Astrocyte (in vitro differentiated cells and primary cell): ENCODE data around the gene TRAF3IP3. TPM values are rescaled to one million over a fixed set of nuclear protein-coding genes. Genes with fewer than 3 reads are reported as not detected.

Source experiments
- DNase-seq: peaks from one replicate; pipeline ENCODE4 v3.0.0-alpha.2; 2010; ENCODE audit warnings: low read depth
- FAIRE-seq: peaks from 2 replicates; lab custom pipeline; 2011; peaks lifted over from hg19 to GRCh38; lab: Jason Lieb, UNC
- H2AFZ ChIP-seq: 2 replicates; pipeline ENCODE4 v1.6.0; 2012; ENCODE audit warnings: low read depth, low read length, inconsistent platforms
- H3K27ac ChIP-seq: 2 replicates; pipeline ENCODE4 v1.5.1; 2011; ENCODE audit warnings: low read depth, low read length, inconsistent platforms
- H3K27me3 ChIP-seq: 2 replicates; pipeline ENCODE4 v1.6.0; 2011; ENCODE audit warnings: low read length, inconsistent platforms; ENCODE audit not compliant: insufficient read depth
- H3K36me3 ChIP-seq: 2 replicates; pipeline ENCODE4 v1.5.1; 2011; ENCODE audit warnings: low read length, inconsistent platforms; ENCODE audit not compliant: insufficient read depth
- H3K4me1 ChIP-seq: 2 replicates; pipeline ENCODE4 v1.5.1; 2011; ENCODE audit warnings: low read length, inconsistent platforms; ENCODE audit not compliant: insufficient read depth
- H3K4me2 ChIP-seq: 2 replicates; pipeline ENCODE4 v1.6.0; 2012; ENCODE audit warnings: low read length, inconsistent platforms
- H3K4me3 ChIP-seq: 2 replicates; pipeline ENCODE4 v1.5.1; 2011; ENCODE audit warnings: low read depth, mild to moderate bottlenecking, low read length, inconsistent platforms; ENCODE audit not compliant: insufficient read depth
- H3K79me2 ChIP-seq: 2 replicates; pipeline ENCODE4 v1.6.0; 2012; ENCODE audit warnings: mild to moderate bottlenecking, low read length, inconsistent platforms; ENCODE audit not compliant: insufficient read depth
- H3K9ac ChIP-seq: 2 replicates; pipeline ENCODE4 v1.6.0; 2012; ENCODE audit warnings: mild to moderate bottlenecking, low read length, inconsistent platforms
- H3K9me3 ChIP-seq: 2 replicates; pipeline ENCODE4 v1.5.1; 2012; ENCODE audit warnings: low read depth, mild to moderate bottlenecking, low read length, inconsistent platforms; ENCODE audit not compliant: insufficient read depth
- H4K20me1 ChIP-seq: 2 replicates; pipeline ENCODE4 v1.6.0; 2012; ENCODE audit warnings: low read length, inconsistent platforms; ENCODE audit not compliant: insufficient read depth
- H3K27ac Mint-ChIP-seq: one replicate; pipeline ENCODE4 v1.8.0; 2021; ENCODE audit warnings: mild to moderate bottlenecking, mixed read lengths; ENCODE audit not compliant: unreplicated experiment
- H3K27me3 Mint-ChIP-seq: one replicate; pipeline ENCODE4 v1.8.0; 2021; ENCODE audit warnings: low read depth, mixed read lengths; ENCODE audit not compliant: unreplicated experiment
- H3K36me3 Mint-ChIP-seq: one replicate; pipeline ENCODE4 v1.8.0; 2021; ENCODE audit warnings: low read depth, mixed read lengths; ENCODE audit not compliant: unreplicated experiment
- H3K4me1 Mint-ChIP-seq: one replicate; pipeline ENCODE4 v1.8.0; 2021; ENCODE audit warnings: low read depth, mixed read lengths; ENCODE audit not compliant: unreplicated experiment
- H3K4me3 Mint-ChIP-seq: one replicate; pipeline ENCODE4 v1.8.0; 2021; ENCODE audit warnings: mild to moderate bottlenecking, moderate library complexity, mixed read lengths; ENCODE audit not compliant: unreplicated experiment
- H3K9me3 Mint-ChIP-seq: one replicate; pipeline ENCODE4 v1.8.0; 2021; ENCODE audit warnings: mild to moderate bottlenecking, mixed read lengths; ENCODE audit not compliant: unreplicated experiment
- CTCF ChIP-seq: IDR thresholded peaks from 2 replicates; pipeline ENCODE4 v1.5.1; 2011; ENCODE audit warnings: low read depth, mild to moderate bottlenecking, inconsistent platforms, low read length, moderate library complexity; ENCODE audit not compliant: insufficient read depth
- EZH2 ChIP-seq: IDR thresholded peaks from 2 replicates; pipeline ENCODE4 v1.6.1; 2012; ENCODE audit warnings: mild to moderate bottlenecking, low read length, inconsistent platforms; ENCODE audit not compliant: insufficient read depth
- total RNA-seq: library from RNA; stranded (reverse); gene quantifications from 2 replicates; pipeline ENCODE4 v1.2.1, GENCODE V29; 2021

The TRAF3IP3 gene
- total RNA-seq, 1 donor from 2014 or later: not detected

GRCh38 chr1:209830722-209831121 is 74.9 kb downstream of the TRAF3IP3 start:
- H3K79me2 ChIP-seq: peaks cover 37% of the 10 kb centered on the region
- no peaks in the 10 kb centered on the region for H3K27me3 ChIP-seq
- no peaks in the 10 kb centered on the region for H4K20me1 ChIP-seq
- Mint-ChIP-seq H3K27ac (no peak overlapping the region), H3K9me3 (no peaks in the 10 kb centered on the region), H3K4me1 (peaks cover 8% of the 10 kb centered on the region), H3K27me3 (no peaks in the 10 kb centered on the region), H3K4me3 (no peak overlapping the region), H3K36me3 (peaks cover 11% of the 10 kb centered on the region)
- no peak overlapping the region for H2AFZ ChIP-seq
- H3K4me2 ChIP-seq: peak overlapping the region; percentile 25
- H3K27ac ChIP-seq: peak overlapping the region; percentile 65
- TF ChIP-seq CTCF: no peak
- TF ChIP-seq EZH2: no peak
- H3K4me3 ChIP-seq: no peak overlapping the region
- H3K4me1 ChIP-seq: peaks cover 13% of the 10 kb centered on the region
- no peak overlapping the region for H3K9ac ChIP-seq
- FAIRE-seq: no peak
- peaks cover 36% of the 10 kb centered on the region for H3K36me3 ChIP-seq
- no peak for DNase-seq
- H3K9me3 ChIP-seq: no peaks in the 10 kb centered on the region

- peak overlapping the region; percentile 16 for H3K9ac ChIP-seq
- H3K27ac ChIP-seq: peak overlapping the region; percentile 65
- no peaks in the 10 kb centered on the region for H3K27me3 Mint-ChIP-seq
- no peaks in the 10 kb centered on the region for H3K9me3 ChIP-seq
- peaks cover 17% of the 10 kb centered on the region for H3K4me1 ChIP-seq
- TF ChIP-seq CTCF (no peak), EZH2 (no peak)
- no peaks in the 10 kb centered on the region for H4K20me1 ChIP-seq
- H3K4me2 ChIP-seq: peak overlapping the region; percentile 23
- FAIRE-seq: peak; percentile 58
- peaks cover 37% of the 10 kb centered on the region for H3K79me2 ChIP-seq
- no peak overlapping the region for H3K4me3 Mint-ChIP-seq
- no peak overlapping the region for H2AFZ ChIP-seq
- no peak overlapping the region for H3K27ac Mint-ChIP-seq
- H3K4me1 Mint-ChIP-seq: peaks cover 10% of the 10 kb centered on the region
- H3K9me3 Mint-ChIP-seq: no peaks in the 10 kb centered on the region
- H3K36me3 Mint-ChIP-seq: peaks cover 11% of the 10 kb centered on the region
- H3K27me3 ChIP-seq: no peaks in the 10 kb centered on the region
- no peak overlapping the region for H3K4me3 ChIP-seq
- DNase-seq: peak; percentile 57
- H3K36me3 ChIP-seq: peaks cover 43% of the 10 kb centered on the region
Measured at GRCh38 chr1:209831615-209832014, 75.8 kb downstream of the TRAF3IP3 start.

Other genes starting within 250 kb of the TRAF3IP3 start
- 0.41 and 0.45 TPM in 2 replicates for gene CAMK1G, start 172.3 kb upstream of the TRAF3IP3 start, total RNA-seq
- 4.2 and 6.1 TPM in 2 replicates for gene LAMB3, start 103.6 kb upstream of the TRAF3IP3 start, total RNA-seq
- 5.9 and 15.1 TPM in 2 replicates for gene G0S2, start 80.6 kb upstream of the TRAF3IP3 start, total RNA-seq
- gene HSD11B1, start 51.2 kb upstream of the TRAF3IP3 start, total RNA-seq: not detected in 2 replicates
- 2.2 and 2.6 TPM in 2 replicates for gene C1orf74, start 28.5 kb downstream of the TRAF3IP3 start, total RNA-seq
- gene IRF6, start 50.1 kb downstream of the TRAF3IP3 start, total RNA-seq: 16.2 and 21.2 TPM in 2 replicates
- 7.0 and 7.4 TPM in 2 replicates for gene UTP25, start 71.9 kb downstream of the TRAF3IP3 start, total RNA-seq
- gene SYT14, start 182.2 kb downstream of the TRAF3IP3 start, total RNA-seq: 3.9 and 6.1 TPM in 2 replicates